Measurements from ENCODE around the gene RBM4.
"Not testable (repeated sequence)": the region's sequence is repeated elsewhere in the genome, so short reads cannot be mapped to it uniquely, and the experiment has no call there.

DNA sequence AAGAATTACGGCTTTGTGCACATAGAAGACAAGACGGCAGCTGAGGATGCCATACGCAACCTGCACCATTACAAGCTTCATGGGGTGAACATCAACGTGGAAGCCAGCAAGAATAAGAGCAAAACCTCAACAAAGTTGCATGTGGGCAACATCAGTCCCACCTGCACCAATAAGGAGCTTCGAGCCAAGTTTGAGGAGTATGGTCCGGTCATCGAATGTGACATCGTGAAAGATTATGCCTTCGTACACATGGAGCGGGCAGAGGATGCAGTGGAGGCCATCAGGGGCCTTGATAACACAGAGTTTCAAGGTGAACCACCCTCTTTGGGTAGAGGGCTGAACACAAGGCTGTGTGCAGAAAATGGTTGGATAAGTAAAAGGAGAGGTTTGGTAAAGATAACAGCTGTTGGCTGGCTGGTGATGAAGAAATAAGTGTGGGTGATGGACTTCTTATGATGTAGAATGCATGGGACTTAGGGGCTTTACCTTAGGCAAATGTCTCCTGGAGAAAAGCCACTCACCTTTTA is 1.4 kb downstream of the RBM4 start:
- TF ChIP-seq CTCF, POLR2A (IDR thresholded peaks at IDR 0.05): not testable (repeated sequence)
